ENCODE results near the gene MTMR2. TPM values are rescaled to one million over a fixed set of nuclear protein-coding genes. Genes with fewer than 3 reads are reported as not detected.

MTMR2 gene
- polyA plus RNA-seq, 1 of the 3 experiments (the other 2 are of a cell fraction) = 8.6 TPM

DNA sequence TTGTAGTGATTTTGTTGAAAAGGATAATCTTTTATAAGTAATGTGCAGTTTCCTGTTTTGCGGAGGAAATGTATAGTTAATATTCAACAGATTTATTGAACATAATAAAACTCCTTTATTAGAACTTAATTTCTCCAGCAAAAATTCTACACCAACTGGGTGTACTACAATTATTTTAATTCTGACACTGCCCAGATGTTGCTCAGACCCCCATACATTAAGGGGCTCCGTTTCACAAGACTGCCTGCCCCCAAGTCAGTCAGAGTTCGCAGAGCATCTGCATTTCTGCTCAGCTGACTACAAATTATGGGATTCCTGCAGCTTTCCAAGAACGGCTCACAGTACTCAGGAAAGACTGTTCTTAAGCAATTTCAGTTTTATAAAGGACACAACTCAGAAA lies 127.4 kb downstream of the MTMR2 start:
- Histone ChIP-seq H3K79me2 (ENCODE audit: insufficient read depth) (peaks cover 70% of the 10 kb centered on the region), H3K9me2 (no peaks in the 10 kb centered on the region), H4K20me1 (ENCODE audit: insufficient read depth) (peaks cover 4% of the 10 kb centered on the region; the same call in 1 of the 2 replicates), H3K27ac (ENCODE audit: low read depth in 2 of 2, low read length in 1 of 2) (no peak overlapping the region; a peak in 1 of 4 replicates), H3K9ac (no peak overlapping the region), H3K36me3 (replicated peaks in 1 of 2; ENCODE audit: control insufficient read depth in 1 of 2, insufficient read depth in 2 of 2, low read length in 1 of 2) (peaks cover 16 to 17% of the 10 kb centered on the region in 2 experiments), H3K4me3 (ENCODE audit: low read depth in 2 of 2, low read length in 1 of 2) (no peak overlapping the region), H3K27me3 (ENCODE audit: insufficient read depth) (no peaks in the 10 kb centered on the region), H3K4me1 (ENCODE audit: control insufficient read depth in 1 of 2, insufficient read depth in 2 of 2, low read depth in 1 of 2, low read length in 1 of 2) (peaks cover 11 to 27% of the 10 kb centered on the region in 2 experiments; a peak in 3 of 4 replicates), H3F3A (replicated peaks; ENCODE audit: insufficient read depth) (no peaks in the 10 kb centered on the region), H3K9me3 (no peaks in the 10 kb centered on the region), H2AFZ (ENCODE audit: low read depth) (no peak overlapping the region), H3K4me2 (no peak overlapping the region)
- TF ChIP-seq REST (IDR thresholded peaks at IDR 0.05; ENCODE audit: low read depth, low read length) (no peak), TAF1 (IDR thresholded peaks at IDR 0.05; ENCODE audit: borderline replicate concordance, low read depth, low read length) (no peak), USF1 (IDR thresholded peaks at IDR 0.05; ENCODE audit: borderline replicate concordance, low read depth) (no peak), MEF2A (IDR thresholded peaks at IDR 0.05; ENCODE audit: borderline replicate concordance, low read depth) (no peak), RAD21 (IDR thresholded peaks at IDR 0.05; ENCODE audit: low read length) (no peak), ELF1 (IDR thresholded peaks at IDR 0.05) (no peak), PBX3 (IDR thresholded peaks at IDR 0.05) (no peak), GABPA (IDR thresholded peaks at IDR 0.05; ENCODE audit: low read depth) (no peak), FOXJ3 (CRISPR knock-in tag; IDR thresholded peaks at IDR 0.05) (no peak), SMC3 (IDR thresholded peaks at IDR 0.05; ENCODE audit: low read depth, low read length) (no peak), EP300 (IDR thresholded peaks at IDR 0.05; ENCODE audit: borderline replicate concordance in 1 of 2, low read depth in 1 of 2, low read length in 1 of 2) (no peak), ZBTB33 (IDR thresholded peaks at IDR 0.05; ENCODE audit: borderline replicate concordance, low read depth) (no peak), SIN3A (IDR thresholded peaks at IDR 0.05; ENCODE audit: borderline replicate concordance, low read depth, low read length) (no peak), YY1 (IDR thresholded peaks at IDR 0.05; ENCODE audit: low read depth) (no peak), GATA2 (CRISPR knock-in tag; IDR thresholded peaks at IDR 0.05) (no peak), RXRA (IDR thresholded peaks at IDR 0.05; ENCODE audit: borderline replicate concordance, low read depth) (no peak)
- POLR2A ChIA-PET = no interaction called here
- 90% methylated on average over 4 of the region's 4 CpGs for WGBS (ENCODE audit: low lambda C conversion rate)
- no peak for DNase-seq
- CTCF ChIA-PET = interaction anchor here (1.0 to 1.4 kb wide), 3 partner anchors 31 to 630 kb away, joined by 3 to 4 read pairs (median 3); no protein-coding TSS in a partner anchor
